ENCODE data around the gene KLF7. TPM values are rescaled to one million over a fixed set of nuclear protein-coding genes. Genes with fewer than 3 reads are reported as not detected.

KLF7 gene
- total and polyA plus RNA-seq, 9 of the 15 experiments (the other 6 are each of a cell fraction or from before 2014, with no cell fraction given), result 0.04 to 0.54 (median 0.07) TPM

DNA sequence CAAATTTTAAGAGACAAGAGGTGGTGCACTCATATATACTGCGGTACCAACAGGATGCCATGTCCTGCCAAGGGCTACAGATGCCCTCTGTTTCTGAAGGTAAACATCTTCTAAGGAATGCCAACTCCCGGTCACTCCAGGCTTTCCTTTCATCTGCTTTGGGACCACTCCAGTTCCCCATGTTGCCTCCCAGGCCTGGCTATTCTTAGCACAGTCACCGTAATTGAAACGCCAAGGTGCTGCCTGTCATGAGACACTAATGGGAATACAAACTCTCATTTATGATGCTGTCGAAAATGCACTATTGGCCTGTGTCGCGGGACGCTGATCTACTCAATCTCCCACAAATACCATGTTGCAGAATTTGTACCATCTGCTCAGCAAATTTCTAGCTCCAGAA is 79.6 kb downstream of the KLF7 start:
- H3K27ac ChIP-seq (ENCODE audit: extremely low read depth, low read depth, low read length), result no peak overlapping the region
- H4K20me1 ChIP-seq (replicated peaks; ENCODE audit: control insufficient read depth, insufficient read depth, low read length), result no peaks in the 10 kb centered on the region
- H3K79me2 ChIP-seq (ENCODE audit: control insufficient read depth, insufficient read depth, low read length), result no peaks in the 10 kb centered on the region
- ATAC-seq (no peak), DNase-seq (ENCODE audit: extremely low read depth in 1 of 4, low spot score in 3 of 4) (no peak), FAIRE-seq (no peak)
- intact Hi-C loops (cut with micrococcal nuclease), result no loop called here
- H2AFZ ChIP-seq (ENCODE audit: low read depth, low read length), result no peak overlapping the region
- no peak overlapping the region for H3K4me3 ChIP-seq
- BruUV-seq (replicated peaks), result no TSS peak
- H3K9me1 ChIP-seq (ENCODE audit: control insufficient read depth, insufficient read depth, low read length), result no peaks in the 10 kb centered on the region
- H3K36me3 ChIP-seq (ENCODE audit: control insufficient read depth, insufficient read depth, low read length), result no peaks in the 10 kb centered on the region
- peaks cover 0 to 4% of the 10 kb centered on the region in 2 experiments; a peak in 2 of 5 replicates for H3K27me3 ChIP-seq (ENCODE audit: control insufficient read depth in 2 of 2, insufficient read depth in 2 of 2, low read length in 2 of 2)
- H3K4me1 ChIP-seq (replicated peaks in 1 of 2; ENCODE audit: control insufficient read depth in 2 of 2, insufficient read depth in 2 of 2, low read length in 2 of 2), result no peaks in the 10 kb centered on the region
- no peaks in the 10 kb centered on the region for H3K9me3 ChIP-seq (replicated peaks; ENCODE audit: control insufficient read depth, insufficient read depth, low read depth, low read length)
- POLR2A ChIA-PET, result no interaction called here
- no peak overlapping the region for H3K9ac ChIP-seq (ENCODE audit: insufficient read depth in 1 of 2, low read depth in 2 of 2, low read length in 2 of 2)
- in situ Hi-C loops (cut with MboI), result no loop called here
- 0% methylated on average over 8 of the region's 8 CpGs for WGBS (ENCODE audit: insufficient coverage, low coverage, missing lambda C conversion rate)
- no peak overlapping the region for H3K4me2 ChIP-seq (ENCODE audit: insufficient read depth, low read length)
- CTCF ChIA-PET (ENCODE audit: low intra/inter-chr PET ratio), result no interaction called here
- TF ChIP-seq, protein P1, sequence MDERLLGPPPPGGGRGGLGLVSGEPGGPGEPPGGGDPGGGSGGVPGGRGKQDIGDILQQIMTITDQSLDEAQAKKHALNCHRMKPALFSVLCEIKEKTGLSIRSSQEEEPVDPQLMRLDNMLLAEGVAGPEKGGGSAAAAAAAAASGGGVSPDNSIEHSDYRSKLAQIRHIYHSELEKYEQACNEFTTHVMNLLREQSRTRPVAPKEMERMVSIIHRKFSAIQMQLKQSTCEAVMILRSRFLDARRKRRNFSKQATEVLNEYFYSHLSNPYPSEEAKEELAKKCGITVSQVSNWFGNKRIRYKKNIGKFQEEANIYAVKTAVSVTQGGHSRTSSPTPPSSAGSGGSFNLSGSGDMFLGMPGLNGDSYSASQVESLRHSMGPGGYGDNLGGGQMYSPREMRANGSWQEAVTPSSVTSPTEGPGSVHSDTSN (CRISPR knock-in tag; IDR thresholded peaks at IDR 0.05; ENCODE audit: low read depth), result no peak
- TF ChIP-seq, protein P1 (tag; conservative IDR thresholded peaks at IDR 0.05; ENCODE audit: low read depth), result no peak
- no peak for TF ChIP-seq ARNT (IDR thresholded peaks at IDR 0.05)
- no peak for TF ChIP-seq MAFG (tag; conservative IDR thresholded peaks at IDR 0.05)
- TF ChIP-seq, protein P2, sequence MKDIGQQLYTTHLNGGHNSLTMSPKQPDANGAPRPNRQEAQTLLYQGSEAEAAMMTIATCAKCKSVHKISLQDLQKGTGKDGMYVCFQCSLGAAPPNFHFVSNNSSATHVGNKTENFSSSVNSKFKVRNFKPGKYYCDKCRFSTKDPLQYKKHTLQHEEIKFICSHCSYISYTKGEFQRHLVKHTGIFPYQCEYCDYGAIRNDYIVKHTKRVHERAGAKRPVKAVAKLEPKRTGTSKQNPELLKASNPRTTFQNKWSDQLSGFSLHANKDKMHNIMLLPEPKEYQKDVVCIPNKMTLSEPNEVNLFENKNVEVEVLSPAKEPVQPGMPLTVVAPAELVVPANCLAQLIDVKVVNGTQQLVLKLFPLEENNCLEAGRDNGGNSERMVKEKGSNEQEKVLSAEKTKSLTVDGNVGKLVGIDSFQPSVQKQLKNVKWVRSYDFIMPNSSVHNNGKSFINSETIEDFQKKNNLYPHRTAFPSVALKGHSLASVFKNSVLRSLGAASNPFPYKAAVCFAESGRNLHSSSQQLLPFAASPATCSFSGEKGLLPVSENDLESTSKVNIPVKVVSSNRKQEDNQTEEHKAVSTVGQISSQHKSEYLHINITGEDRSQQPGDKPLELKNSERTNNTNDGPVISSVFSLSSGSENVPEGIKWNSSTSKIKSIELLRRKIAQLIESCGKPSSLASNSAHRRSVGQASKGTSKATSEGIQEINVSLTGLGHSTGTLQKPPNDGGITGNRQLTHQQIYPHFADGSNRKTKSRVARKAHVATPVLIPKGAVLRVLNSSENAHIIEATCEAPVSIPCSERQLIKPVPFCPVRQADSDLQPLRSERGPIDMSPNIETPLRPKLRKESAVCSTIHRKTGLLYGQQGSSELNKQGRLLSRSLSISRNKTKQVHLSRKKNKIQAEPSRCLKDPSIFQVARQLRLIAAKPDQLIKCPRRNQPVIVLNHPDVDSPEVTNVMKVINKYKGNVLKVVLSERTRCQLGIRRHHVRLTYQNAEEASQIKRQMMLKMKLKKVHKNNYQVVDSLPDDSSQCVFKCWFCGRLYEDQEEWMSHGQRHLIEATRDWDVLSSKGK (CRISPR knock-in tag; IDR thresholded peaks at IDR 0.05), result no peak
- TF ChIP-seq ETV1 (tag; conservative IDR thresholded peaks at IDR 0.05; ENCODE audit: low read depth), result no peak
- TF ChIP-seq, protein P3, sequence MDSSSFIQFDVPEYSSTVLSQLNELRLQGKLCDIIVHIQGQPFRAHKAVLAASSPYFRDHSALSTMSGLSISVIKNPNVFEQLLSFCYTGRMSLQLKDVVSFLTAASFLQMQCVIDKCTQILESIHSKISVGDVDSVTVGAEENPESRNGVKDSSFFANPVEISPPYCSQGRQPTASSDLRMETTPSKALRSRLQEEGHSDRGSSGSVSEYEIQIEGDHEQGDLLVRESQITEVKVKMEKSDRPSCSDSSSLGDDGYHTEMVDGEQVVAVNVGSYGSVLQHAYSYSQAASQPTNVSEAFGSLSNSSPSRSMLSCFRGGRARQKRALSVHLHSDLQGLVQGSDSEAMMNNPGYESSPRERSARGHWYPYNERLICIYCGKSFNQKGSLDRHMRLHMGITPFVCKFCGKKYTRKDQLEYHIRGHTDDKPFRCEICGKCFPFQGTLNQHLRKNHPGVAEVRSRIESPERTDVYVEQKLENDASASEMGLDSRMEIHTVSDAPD (CRISPR knock-in tag; IDR thresholded peaks at IDR 0.05), result no peak
- no peak for TF ChIP-seq NR1H2 (CRISPR knock-in tag; IDR thresholded peaks at IDR 0.05)
- TF ChIP-seq POLR3G (IDR thresholded peaks at IDR 0.05; ENCODE audit: extremely low read depth, insufficient read length, insufficient replicate concordance), result no peak
- no peak for TF ChIP-seq ZNF785 (CRISPR knock-in tag; IDR thresholded peaks at IDR 0.05)
- TF ChIP-seq GATAD2B (IDR thresholded peaks at IDR 0.05; ENCODE audit: borderline replicate concordance), result no peak
- TF ChIP-seq, protein P4, sequence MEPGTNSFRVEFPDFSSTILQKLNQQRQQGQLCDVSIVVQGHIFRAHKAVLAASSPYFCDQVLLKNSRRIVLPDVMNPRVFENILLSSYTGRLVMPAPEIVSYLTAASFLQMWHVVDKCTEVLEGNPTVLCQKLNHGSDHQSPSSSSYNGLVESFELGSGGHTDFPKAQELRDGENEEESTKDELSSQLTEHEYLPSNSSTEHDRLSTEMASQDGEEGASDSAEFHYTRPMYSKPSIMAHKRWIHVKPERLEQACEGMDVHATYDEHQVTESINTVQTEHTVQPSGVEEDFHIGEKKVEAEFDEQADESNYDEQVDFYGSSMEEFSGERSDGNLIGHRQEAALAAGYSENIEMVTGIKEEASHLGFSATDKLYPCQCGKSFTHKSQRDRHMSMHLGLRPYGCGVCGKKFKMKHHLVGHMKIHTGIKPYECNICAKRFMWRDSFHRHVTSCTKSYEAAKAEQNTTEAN (CRISPR knock-in tag; IDR thresholded peaks at IDR 0.05), result no peak
